ENCODE measurements around the gene CDC73.

- TF ChIP-seq CTCF (IDR thresholded peaks at IDR 0.05) (no peak), POLR2AphosphoS5 (IDR thresholded peaks at IDR 0.05; ENCODE audit: low read depth, low read length) (no peak), SIN3A (IDR thresholded peaks at IDR 0.05; ENCODE audit: borderline replicate concordance, insufficient read depth, low read depth, low read length) (no peak), REST (IDR thresholded peaks at IDR 0.05; ENCODE audit: insufficient read depth in 1 of 2, low read depth in 2 of 2, low read length in 1 of 2) (no peak), TCF7L2 (IDR thresholded peaks at IDR 0.05; ENCODE audit: low read depth, low read length) (no peak)
Measured at GRCh38 chr1:193221651-193222050, 99.8 kb downstream of the CDC73 start.
